ENCODE data around the gene LCN9.
"Not testable (repeated sequence)": the region's sequence is repeated elsewhere in the genome, so short reads cannot be mapped to it uniquely, and the experiment has no call there.

Gene LCN9

DNA sequence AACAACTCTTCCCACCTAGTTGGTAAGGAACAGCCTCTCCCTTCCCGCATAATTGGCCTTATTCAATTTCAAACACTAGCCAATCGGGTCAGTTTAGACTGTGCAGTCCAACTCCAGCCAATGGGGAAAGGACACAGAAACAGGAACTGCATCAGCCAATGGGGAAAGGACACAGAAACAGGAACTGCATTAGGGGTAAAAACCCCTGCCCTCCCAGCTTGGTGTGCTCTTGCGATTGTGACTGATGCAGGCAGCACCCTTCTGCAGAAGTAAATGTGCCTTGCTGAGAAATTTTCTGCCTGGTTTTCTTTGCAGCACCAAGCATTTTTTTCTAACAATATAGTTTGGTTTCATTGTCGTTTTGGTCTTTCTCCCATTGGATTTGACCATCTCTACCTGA is 15.2 kb upstream of the LCN9 start:
- DNase-seq (ENCODE audit: low read depth) = no peak

DNA sequence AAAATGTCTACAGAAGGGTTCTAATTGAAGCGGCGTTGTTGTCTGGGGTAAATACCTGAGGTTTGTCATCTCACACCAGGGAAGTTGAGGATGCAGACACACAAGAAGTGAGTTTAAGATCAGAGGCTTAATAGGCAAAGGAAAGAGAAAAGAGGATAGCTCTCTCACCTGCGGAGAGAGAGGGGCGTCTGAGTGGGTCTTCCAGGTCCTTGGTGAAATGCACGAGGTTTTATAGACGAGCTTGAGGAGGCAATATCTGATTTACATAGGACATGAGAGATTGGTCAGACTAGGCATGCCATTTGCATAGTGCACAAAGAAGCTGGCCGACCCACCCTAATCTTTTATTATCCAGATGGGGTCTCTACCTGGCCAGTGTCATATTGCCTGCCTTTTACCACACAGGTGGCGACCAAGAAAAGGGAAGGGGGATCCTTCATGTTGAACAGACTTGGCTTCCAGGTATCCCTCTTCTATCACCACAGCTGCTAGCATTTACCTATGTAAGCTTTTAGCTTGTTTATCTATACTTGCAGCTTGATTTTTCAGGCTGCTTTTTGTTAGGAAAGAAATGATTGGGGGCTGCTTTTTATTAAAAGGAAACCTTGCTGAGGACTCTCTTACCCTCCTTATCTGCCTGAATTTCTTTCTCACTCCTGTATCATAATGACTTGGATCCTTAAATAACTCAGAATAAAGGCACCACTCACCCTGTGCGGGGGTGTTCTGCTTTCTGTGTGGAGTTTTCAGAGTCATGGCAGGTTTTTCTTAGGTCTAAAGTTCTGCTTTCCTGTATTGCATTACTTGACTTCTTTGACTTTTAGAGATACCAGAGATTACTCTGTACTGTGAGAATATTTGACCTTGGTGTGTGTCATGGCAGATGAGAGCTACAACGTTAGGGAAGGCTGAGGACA is 14.4 kb upstream of the LCN9 start:
- DNase-seq (ENCODE audit: low read depth) = no peak

DNA sequence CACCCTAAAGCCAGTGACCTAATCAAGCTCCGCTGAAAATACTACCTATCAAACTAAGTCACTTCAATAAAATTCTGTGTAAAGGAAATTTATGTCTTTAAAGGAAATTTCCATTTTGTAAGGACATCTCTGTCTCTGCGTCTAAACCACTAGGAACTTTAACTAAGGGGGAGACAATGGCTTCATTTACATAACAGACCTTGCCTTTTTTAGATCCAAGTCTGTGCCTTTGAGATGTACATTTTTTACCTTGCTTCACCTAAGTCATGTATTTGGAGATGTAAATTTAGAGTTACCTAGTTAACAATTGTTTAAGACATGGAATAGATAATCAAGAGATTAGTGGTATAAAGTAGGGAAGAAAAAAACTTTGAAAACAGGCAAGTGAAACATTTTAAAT is 13.6 kb upstream of the LCN9 start:
- no peak for DNase-seq (ENCODE audit: low read depth)

DNA sequence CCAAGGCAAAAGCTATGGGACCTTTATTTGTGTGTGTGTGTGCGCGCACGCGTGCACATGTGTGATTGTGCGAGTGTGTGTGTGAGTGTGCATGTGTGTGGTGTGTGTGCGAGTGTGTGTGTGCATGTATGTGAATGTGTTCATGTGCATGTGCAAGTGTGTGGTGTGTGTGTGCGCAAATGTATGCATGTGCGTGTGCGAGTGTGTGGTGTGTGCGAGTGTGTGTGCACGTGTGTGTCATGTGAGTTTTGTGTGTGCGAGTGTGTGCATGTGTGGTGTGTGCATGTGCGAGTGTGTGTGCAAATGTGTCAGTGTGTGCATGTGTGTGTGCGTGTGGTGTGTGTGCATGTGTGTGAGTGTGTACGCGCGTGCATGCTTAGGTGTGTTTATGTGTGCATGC is 12.7 kb upstream of the LCN9 start:
- no peak for DNase-seq (ENCODE audit: low read depth)

DNA sequence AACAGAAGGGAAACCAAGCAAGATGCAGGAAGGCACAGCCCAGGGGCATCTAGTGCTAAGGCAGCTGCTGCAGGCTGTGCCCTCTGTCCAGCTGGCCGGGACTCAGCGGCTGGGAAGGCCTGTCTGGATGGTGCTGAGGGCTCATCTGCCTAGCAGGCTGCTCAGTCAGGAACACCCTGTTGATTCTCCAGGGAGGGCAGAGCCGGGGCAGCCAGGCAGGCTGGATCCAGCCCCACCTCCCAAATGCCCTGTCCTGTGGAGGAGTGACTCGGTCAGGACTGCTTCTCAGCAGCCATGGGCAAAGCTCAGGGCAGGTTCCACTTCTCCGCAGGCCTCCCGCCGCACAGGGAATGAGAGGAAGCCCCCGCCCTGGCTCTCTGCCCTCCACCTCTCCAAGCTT is 7.8 kb upstream of the LCN9 start:
- DNase-seq (ENCODE audit: low read depth) = no peak

DNA sequence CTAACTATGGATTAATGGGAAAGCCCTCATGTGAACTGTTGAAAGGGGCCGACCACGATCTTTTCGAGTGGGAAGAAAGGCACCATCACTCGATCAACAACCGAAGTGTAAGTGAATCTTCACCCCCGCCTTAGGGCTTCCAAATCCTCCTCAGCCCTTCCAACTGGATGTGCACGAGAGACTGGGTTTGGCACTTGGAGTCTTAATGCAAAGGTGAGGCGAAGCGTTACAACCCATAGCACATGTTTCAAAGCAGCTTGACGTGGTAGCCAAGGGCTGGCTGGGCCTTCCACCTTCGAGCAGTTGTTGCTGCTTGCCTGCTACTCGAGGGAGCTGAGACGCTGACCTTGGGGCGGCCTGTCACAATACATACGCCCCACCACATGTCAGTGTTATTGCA is 5.7 kb upstream of the LCN9 start:
- DNase-seq (ENCODE audit: low read depth) = no peak

DNA sequence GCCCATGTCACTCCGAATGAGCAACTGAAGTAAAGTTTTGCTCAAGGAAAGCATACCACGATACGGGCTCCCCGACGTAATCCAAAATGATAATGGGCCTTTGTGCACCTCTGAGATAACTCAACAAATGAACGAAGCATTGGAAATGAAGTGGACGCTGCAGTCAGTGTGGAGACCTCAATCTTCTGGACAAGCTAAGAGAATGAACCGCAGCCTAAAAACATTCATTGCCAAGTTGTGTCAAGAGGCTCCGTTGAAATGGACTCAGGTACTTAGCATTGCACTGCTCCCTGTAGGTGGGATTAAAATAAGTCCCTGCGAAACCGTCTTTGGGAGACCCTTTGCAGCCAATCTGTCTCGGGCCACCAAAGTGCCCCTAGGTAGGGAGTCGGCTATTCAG is 3.9 kb upstream of the LCN9 start:
- no peak for DNase-seq (ENCODE audit: low read depth)

DNA sequence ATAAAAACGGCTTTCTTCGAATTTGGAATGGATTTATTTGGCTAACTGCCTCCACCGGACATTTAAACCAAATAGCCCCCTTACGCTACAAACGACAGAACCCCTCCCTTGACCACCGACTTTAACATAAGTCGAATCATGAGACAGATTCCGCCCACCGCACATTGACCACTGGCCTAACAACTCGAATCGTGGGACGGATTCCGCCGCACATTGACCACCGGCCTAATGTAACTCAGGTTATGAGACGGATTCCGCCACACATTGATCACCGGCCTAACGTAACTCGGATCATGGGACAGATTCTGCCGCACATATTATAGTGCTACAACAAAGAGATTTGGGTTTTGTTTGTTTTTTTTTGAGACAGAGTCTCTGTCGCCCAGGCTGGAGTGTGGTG is 2.7 kb upstream of the LCN9 start:
- DNase-seq (ENCODE audit: low read depth) = no peak

DNA sequence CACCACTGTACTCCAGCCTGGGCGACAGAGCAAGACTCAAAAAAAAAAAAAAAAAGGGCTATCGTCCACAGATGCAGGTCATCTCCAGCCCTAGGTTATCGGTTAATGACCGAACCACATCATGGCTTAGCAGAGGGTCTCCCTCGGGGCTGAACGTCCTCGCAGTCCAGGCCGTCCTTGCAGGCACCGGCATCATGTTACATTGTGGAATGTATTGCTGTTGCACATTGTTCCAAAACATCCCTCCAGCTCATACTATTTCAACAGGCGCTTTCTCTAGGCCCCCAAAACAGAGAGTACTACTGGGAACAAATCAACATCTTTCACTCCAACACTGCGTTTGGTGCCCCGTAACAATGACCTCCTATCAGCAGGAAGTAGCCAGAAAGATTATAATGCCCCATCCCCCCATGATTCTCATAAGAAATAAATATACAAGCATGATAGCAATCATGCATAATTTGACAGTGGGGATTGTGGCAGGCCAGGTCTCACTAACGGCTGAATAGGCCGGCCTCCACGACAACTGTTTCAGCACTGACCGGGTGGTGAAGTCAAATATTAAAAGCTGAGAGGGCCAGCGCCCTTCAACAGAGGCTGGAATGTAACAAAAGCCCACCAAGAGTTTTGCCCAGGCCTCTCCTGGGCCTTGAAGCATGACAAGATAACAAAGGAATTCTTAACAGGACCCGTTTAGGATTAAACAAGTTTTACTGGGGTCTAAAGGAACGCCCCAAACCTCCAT is 1.1 kb upstream of the LCN9 start:
- no peak for DNase-seq (ENCODE audit: low read depth)

DNA sequence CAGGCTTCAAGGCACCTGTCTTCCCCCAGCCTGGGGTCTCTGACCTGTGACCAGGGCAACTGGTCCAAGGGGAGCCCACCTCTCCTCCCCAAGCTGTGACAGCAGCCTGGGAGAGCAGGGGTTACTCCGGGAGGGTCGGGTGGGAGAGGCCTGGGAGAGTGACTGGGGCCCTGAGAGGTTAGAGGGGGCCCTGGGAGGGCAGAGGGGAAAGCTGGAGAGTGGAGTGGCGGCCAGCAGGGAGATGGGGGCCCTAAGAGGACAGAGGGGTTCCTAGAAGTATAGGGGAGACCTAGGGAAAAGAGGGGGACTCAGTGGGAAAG is 302 bp downstream of the LCN9 start:
- no peak for DNase-seq (ENCODE audit: low read depth)

DNA sequence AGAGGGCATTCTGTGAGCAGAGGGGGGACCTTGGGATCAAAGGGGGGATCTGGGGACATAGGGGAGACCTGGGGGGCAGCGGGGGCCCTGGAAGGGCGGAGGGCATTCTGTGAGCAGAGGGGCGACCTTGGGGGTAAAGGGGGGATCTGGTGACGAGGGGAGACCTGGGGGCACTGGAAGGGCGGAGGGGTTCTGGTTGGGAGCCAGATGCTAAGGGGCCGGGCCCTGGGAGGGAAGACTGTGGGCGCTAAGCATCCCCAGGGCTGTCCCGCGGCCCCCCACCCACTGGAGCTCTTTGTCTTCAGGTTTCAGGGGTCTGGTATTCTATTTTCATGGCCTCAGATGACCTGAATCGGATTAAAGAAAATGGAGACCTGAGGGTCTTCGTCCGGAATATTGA is 748 bp downstream of the LCN9 start:
- no peak for DNase-seq (ENCODE audit: low read depth)

DNA sequence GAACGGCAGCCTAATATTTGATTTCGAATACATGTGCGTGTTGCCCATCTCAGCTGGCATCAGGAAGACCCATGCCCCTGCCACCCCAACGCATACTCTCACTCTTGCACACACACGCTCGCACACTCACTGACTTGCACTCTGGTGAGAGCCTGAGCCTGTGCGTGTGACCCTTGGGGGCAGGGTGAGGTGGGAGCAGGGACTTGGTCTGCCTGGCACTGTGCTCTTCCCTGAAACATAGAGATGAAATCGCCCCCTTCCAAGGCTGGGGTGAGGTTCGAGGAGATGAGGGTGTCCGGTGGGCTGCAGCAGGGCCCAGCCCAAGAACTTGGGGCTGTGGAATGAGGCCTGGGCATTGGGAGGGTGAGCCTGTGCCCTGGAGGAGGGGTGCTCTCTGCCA is 1.2 kb downstream of the LCN9 start:
- no peak for DNase-seq (ENCODE audit: low read depth)

DNA sequence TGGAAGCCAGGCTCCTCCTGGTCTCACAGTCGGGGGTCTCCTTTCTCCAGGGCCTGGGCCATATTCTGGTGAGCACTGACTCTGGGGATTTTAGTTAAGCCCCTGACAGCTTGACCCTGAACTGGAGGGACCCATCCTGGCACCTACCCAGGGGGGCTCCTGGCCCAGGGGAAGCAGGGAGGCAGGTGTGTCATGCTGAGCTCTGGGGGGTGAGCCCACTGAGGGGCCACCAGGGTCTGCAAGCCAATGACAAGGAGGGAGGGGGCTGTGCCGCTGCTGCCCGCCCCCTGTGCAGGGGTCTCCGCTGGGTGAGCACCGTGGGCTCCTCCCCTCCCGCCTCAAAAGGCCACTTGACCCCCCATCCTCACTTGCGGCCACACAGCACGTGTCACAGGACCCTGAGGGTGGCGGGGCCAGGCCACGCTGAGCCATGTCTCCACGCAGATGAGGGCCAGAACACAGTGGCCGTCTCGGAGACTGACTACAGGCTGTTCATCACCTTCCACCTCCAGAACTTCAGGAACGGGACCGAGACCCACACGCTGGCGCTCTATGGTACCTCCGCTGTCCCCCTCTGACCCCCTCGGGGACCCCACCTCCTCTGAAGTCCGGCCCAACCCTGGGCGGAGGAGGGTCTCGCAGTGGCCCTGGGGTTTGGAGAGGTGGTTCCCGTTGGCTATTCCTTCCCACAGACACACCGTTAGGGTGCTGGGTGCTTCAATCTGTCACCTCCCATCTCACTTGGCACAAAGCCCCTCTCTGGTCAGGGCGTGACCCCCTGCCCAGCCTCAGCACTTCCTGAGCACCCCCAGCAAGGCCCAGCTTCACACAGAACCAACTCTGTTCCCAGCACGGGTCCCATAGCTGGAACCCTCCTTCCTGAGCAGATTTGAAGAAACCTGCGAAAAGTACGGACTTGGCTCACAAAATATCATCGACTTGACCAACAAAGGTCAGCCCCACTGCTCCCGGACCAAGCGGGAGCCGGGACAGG is 2.0 kb downstream of the LCN9 start:
- DNase-seq (ENCODE audit: low read depth) = no peak

DNA sequence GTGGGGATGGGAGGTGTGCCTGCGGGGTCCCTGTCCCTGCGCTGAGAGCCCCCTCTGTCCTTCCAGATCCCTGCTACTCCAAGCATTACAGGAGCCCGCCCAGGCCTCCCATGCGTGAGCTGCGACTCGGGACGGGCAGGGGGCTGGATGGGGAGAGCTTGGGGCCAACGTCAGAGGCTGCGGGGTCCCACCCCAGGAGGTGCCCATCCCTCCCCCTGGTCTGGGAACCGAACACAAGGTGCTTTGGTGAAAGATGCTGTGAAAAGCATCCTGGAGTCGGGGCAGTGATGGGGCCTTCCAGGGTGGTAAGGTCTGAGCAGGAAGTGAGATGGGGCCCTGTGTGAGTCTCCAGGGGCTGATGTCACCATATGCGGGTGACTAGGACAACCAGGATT is 2.7 kb downstream of the LCN9 start:
- no peak for DNase-seq (ENCODE audit: low read depth)

DNA sequence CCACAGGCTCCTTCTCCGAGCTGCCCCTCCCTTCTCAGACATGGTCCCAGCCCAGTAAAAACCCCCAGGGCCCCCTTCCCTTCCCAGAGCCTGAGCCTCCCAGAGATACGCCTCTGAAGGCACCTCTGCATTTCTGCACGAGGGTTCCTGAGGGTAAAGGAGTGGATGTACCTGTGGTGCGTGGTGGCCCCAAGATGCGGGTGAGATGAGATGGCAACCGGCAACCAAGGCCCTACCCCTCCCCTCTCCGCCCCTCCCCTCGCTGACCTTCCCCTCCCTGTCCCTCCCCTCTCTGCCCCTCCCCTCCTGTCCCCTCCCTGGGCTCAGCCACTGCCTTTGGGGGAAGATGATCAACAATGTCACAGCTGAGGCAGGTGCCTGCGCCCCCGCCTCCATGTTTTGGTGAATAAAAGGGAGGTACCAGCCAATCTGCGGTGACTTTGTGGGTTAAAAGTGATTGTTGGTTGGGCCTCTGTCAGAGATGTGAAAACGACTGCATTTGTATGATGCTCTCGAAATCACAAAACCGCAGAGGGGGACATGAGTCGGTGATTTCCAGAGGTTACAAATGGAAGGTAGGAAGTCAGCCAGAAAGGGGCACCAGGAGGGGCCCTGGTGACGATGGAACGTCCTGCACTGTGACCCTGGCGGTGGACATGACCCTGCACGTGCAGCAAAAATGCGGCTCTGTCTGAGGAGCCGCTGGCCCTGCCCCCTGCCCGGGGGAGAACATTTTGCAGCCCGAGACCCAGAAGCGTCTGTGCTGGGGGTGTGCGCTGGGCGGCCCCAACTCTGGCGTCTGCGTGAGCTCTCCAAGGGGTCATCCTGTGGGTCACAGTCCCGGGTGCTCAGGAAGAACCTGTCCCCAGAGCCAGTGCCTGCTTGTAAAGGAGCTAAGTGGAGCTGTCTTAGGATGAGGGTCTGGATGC is 3.7 kb downstream of the LCN9 start:
- DNase-seq (ENCODE audit: low read depth) = no peak

DNA sequence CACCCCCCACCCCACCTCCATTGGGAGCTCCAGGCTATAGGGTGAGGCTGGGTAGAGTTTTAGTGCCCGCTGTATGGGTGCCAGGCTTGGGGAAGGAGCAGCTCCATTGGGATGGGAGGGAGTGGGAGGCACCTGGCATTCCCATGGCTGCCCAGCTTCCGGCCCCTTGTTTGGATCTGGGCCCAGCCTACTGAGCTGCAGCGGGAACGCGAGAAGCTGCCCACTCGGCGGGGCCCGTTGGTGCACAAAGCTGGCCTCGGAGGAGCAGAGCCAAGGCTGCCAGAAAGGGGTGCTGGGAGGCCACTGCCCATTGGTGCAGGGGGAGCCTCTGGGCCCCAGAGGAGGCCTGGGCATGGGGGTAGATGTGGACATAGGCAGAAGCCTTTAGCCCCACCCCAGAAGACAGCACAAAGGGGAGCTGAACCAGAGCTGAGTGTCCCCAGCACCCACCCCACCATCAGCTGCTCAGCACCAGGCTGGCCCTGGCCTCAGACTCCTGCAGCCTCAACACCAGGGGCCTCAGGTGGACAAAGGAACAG is 4.4 kb downstream of the LCN9 start:
- no peak for DNase-seq (ENCODE audit: low read depth)

DNA sequence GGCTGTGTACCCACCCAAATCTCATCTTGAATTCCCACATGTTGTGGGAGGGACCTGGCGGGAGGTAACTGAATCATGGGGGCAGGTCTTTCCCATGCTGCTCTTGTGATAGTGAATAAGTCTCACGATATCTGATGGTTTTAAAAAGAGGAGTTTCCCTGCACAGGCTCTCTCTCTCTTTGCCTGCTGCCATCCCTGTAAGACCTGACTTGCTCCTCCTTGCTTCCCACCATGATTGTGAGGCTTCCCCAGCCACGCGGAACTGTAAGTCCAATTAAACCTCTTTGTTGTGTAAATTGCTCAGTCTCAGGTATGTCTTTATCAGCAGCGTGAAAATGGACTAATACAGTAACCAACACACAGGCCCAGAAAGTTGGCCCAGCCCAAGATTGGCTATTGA is 5.9 kb downstream of the LCN9 start:
- DNase-seq (ENCODE audit: low read depth) = not testable (repeated sequence)

DNA sequence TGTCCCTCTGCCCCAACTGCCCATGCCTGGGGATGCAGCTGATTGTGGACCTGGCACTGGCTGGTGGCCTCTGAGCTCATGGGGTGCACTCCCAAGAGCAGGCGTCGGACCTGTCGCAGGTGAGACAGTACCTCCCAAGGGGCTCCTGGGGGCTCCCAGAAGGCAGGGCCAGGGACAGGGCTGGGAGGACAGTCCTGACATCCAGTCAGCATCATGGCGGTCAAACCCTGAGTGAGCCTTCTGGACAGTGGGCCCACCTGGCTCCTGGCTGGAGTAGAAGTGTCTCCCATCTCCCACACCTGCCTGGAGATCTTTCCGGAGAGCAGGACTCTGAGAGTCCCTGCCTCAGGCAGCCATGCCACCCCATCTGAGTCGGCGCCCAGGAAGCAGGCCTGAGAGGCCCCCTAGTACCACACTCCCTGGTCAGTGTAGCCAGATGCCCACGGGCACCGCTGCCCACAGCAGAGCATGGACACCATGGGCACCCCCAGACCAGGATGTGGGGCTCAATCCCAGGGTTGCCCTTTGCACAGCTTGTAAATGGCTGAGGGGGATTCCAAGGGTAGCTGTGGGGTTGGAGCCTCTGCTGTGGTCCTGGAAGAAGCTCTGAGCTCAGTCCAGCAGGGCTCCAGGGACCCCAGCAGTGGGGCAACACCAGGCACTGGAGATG is 6.6 kb downstream of the LCN9 start:
- no peak for DNase-seq (ENCODE audit: low read depth)

DNA sequence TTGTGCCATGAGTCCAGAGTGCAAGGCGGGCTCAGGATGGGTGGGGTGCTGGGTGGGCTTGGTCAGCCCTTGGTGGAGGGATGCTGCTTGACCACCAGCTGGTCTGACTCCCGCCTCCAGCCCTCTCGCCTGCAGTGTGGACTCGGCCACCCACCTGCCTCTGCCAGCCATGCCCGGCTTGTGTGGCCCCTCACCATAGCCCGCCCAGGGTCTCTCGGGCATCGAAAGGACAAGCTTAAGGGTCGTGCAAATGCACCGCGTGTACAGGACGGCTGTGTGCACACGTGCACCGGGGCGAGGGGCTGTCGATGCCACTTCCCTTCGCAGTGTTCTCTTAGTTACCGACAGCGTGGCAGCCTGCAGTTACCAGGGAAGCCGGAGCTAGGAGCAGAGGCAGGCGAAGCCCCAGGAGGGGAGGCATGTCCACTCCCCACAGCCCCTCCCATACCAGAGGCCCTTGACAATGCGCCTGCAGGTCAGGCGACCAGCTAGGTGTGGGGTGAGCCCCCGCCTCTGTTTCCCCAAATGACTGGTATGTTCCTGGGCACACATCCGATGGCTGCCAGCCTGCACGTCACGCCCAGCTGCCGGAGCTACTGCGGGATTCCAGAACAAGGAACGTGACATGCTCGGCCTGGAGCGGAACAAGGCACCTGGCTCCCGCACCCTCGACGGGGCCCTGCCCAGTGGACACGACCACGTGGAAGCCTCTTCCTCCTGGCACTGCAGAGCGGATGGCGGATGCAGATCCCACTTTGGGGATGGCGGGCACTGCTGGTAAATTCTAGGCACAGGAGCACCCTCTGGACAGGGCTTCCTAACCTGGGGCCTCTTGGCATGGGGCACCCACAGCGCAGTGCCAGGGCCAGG is 7.8 kb downstream of the LCN9 start:
- no peak for DNase-seq (ENCODE audit: low read depth)

All from T follicular helper cell (primary cell).